Measurements from ENCODE around the gene MOV10.

DNA sequence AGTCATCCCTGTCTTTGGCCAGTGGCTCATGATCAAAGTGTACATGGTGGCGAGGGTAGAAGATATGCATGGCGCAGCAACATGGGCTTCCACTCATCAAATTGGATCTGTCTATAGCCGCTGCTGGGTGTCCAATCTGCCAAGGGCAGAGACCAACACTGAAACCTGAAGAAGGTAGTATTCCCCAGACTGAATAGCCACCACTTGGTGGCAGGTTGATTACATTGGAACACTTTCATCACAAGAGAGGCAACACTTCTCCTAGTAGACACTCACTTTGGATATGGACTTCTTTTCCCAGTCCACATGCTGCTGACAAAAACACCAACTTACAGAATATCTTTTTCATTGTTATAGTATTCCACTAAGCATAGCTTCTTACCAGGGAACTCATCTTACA, 63.1 kb downstream of the MOV10 start:
- TF ChIP-seq, protein P1, sequence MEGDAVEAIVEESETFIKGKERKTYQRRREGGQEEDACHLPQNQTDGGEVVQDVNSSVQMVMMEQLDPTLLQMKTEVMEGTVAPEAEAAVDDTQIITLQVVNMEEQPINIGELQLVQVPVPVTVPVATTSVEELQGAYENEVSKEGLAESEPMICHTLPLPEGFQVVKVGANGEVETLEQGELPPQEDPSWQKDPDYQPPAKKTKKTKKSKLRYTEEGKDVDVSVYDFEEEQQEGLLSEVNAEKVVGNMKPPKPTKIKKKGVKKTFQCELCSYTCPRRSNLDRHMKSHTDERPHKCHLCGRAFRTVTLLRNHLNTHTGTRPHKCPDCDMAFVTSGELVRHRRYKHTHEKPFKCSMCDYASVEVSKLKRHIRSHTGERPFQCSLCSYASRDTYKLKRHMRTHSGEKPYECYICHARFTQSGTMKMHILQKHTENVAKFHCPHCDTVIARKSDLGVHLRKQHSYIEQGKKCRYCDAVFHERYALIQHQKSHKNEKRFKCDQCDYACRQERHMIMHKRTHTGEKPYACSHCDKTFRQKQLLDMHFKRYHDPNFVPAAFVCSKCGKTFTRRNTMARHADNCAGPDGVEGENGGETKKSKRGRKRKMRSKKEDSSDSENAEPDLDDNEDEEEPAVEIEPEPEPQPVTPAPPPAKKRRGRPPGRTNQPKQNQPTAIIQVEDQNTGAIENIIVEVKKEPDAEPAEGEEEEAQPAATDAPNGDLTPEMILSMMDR (IDR thresholded peaks at IDR 0.05), result no peak
- TF ChIP-seq POLR2A (IDR thresholded peaks at IDR 0.05), result no peak
- TF ChIP-seq EP300 (IDR thresholded peaks at IDR 0.05), result no peak

Measured in stomach (tissue), 4 donors.